MM.1S (cell line): Measurements from ENCODE around the gene PRKG1.

ENCODE experiments used
- DNase-seq: peaks from one replicate; pipeline ENCODE4 v3.0.0-alpha.2; 2015
- H2AFZ ChIP-seq: fragments of 300-600 bp; sonication (generic); 2 replicates; pipeline ENCODE4 v1.6.0; 2016; ENCODE audit warnings: antibody characterized with exemption, low read length
- H3F3A ChIP-seq: fragments of 300-600 bp; sonication (generic); 2 replicates; pipeline ENCODE4 v1.6.1; 2016; ENCODE audit warnings: mild to moderate bottlenecking, antibody characterized with exemption, low read length, moderate library complexity, mixed read lengths; ENCODE audit not compliant: insufficient read depth
- H3K27ac ChIP-seq: fragments of 300-600 bp; sonication (generic); 2 replicates; pipeline ENCODE4 v1.5.1; 2016; ENCODE audit warnings: mild to moderate bottlenecking, low read length
- H3K27me3 ChIP-seq: fragments of 300-600 bp; sonication (generic); replicated peaks from 2 replicates; pipeline ENCODE4 v1.6.0; 2016; ENCODE audit warnings: low read length; ENCODE audit not compliant: insufficient read depth
- H3K36me3 ChIP-seq: fragments of 300-600 bp; sonication (generic); replicated peaks from 2 replicates; pipeline ENCODE4 v1.6.1; 2016; ENCODE audit warnings: mild to moderate bottlenecking, low read length, mixed read lengths; ENCODE audit not compliant: insufficient read depth
- H3K4me1 ChIP-seq: fragments of 300-600 bp; sonication (generic); 2 replicates; pipeline ENCODE4 v1.6.1; 2016; ENCODE audit warnings: low read length, mixed read lengths
- H3K4me2 ChIP-seq: fragments of 300-600 bp; sonication (generic); 2 replicates; pipeline ENCODE4 v1.6.0; 2016; ENCODE audit warnings: low read depth, low read length
- H3K4me3 ChIP-seq: fragments of 300-600 bp; sonication (generic); 2 replicates; pipeline ENCODE4 v1.5.1; 2016; ENCODE audit warnings: low read length, mixed read lengths
- H3K79me2 ChIP-seq: fragments of 300-600 bp; sonication (generic); 2 replicates; pipeline ENCODE4 v1.6.1; 2016; ENCODE audit warnings: mixed run types, low read length, mixed read lengths
- H3K9ac ChIP-seq: fragments of 300-600 bp; sonication (generic); 2 replicates; pipeline ENCODE4 v1.6.1; 2016; ENCODE audit warnings: low read length, mixed read lengths
- H3K9me2 ChIP-seq: fragments of 300-600 bp; sonication (generic); replicated peaks from 2 replicates; pipeline ENCODE4 v1.6.1; 2016; ENCODE audit warnings: mild to moderate bottlenecking, low read length, mixed read lengths; ENCODE audit not compliant: insufficient read depth
- H3K9me3 ChIP-seq: fragments of 300-600 bp; sonication (generic); replicated peaks from 2 replicates; pipeline ENCODE4 v1.6.1; 2016; ENCODE audit warnings: mild to moderate bottlenecking, low read length, mixed read lengths; ENCODE audit not compliant: insufficient read depth
- H4K20me1 ChIP-seq: fragments of 300-600 bp; sonication (generic); 2 replicates; pipeline ENCODE4 v1.6.1; 2016; ENCODE audit warnings: mild to moderate bottlenecking, low read length, moderate library complexity, mixed read lengths; ENCODE audit not compliant: insufficient read depth
- EZH2 ChIP-seq: fragments of 300-600 bp; sonication (generic); optimal IDR thresholded peaks from 2 replicates; pipeline ENCODE3; 2017; ENCODE audit warnings: low read depth, mild to moderate bottlenecking, antibody characterized with exemption, low read length, mixed read lengths
- EZH2phosphoT487 ChIP-seq: fragments of 300-600 bp; sonication (generic); IDR thresholded peaks from 2 replicates; pipeline ENCODE4 v1.6.1; 2018; ENCODE audit warnings: antibody characterized with exemption, low read length
- TF ChIP-seq, protein P1 (sequence below): fragments of 300-600 bp; sonication (generic); IDR thresholded peaks from 2 replicates; pipeline ENCODE4 v1.5.1; 2016; ENCODE audit warnings: antibody characterized with exemption, low read length, mixed read lengths

The PRKG1 gene

DNA sequence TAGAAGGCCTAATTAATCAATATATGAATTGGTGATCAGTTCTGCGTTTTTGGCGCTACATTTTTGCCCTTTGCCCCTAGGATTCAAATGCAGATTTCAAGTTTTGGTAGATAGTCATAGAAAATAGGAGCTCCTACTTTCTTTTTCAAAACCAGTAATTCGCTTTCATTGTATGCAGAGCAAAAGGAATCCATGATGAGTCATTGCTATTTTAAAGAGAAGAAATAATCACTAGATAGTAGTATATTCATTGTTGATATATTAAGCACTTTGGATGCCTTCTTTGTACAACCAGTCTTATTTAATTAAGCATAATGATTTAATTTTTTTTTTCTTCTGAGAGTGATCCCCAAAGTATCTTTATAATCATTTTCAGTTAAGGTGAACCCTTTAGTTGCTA is 574.8 kb downstream of the PRKG1 start:
- Histone ChIP-seq H3K9ac (no peak overlapping the region), H3K4me1 (no peaks in the 10 kb centered on the region), H3K79me2 (no peaks in the 10 kb centered on the region), H3F3A (no peaks in the 10 kb centered on the region), H3K27ac (no peak overlapping the region), H3K9me3 (no peaks in the 10 kb centered on the region), H2AFZ (no peak overlapping the region), H3K27me3 (no peaks in the 10 kb centered on the region), H3K36me3 (no peaks in the 10 kb centered on the region), H3K4me3 (no peak overlapping the region), H3K4me2 (no peak overlapping the region), H3K9me2 (no peaks in the 10 kb centered on the region), H4K20me1 (no peaks in the 10 kb centered on the region)
- no peak for DNase-seq
- TF ChIP-seq EZH2phosphoT487 (no peak), EZH2 (no peak)
- TF ChIP-seq, protein P1, sequence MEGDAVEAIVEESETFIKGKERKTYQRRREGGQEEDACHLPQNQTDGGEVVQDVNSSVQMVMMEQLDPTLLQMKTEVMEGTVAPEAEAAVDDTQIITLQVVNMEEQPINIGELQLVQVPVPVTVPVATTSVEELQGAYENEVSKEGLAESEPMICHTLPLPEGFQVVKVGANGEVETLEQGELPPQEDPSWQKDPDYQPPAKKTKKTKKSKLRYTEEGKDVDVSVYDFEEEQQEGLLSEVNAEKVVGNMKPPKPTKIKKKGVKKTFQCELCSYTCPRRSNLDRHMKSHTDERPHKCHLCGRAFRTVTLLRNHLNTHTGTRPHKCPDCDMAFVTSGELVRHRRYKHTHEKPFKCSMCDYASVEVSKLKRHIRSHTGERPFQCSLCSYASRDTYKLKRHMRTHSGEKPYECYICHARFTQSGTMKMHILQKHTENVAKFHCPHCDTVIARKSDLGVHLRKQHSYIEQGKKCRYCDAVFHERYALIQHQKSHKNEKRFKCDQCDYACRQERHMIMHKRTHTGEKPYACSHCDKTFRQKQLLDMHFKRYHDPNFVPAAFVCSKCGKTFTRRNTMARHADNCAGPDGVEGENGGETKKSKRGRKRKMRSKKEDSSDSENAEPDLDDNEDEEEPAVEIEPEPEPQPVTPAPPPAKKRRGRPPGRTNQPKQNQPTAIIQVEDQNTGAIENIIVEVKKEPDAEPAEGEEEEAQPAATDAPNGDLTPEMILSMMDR = no peak

- H3K79me2 ChIP-seq = no peaks in the 10 kb centered on the region
- no peaks in the 10 kb centered on the region for H3F3A ChIP-seq
- H3K9ac ChIP-seq = no peak overlapping the region
- H3K27me3 ChIP-seq = no peaks in the 10 kb centered on the region
- H3K4me1 ChIP-seq = no peaks in the 10 kb centered on the region
- no peaks in the 10 kb centered on the region for H3K9me3 ChIP-seq
- no peaks in the 10 kb centered on the region for H3K36me3 ChIP-seq
- no peak overlapping the region for H3K27ac ChIP-seq
- H3K9me2 ChIP-seq = no peaks in the 10 kb centered on the region
- H2AFZ ChIP-seq = no peak overlapping the region
- TF ChIP-seq, protein P1 = no peak
- TF ChIP-seq EZH2phosphoT487 (no peak), EZH2 (no peak)
- DNase-seq = no peak
- no peaks in the 10 kb centered on the region for H4K20me1 ChIP-seq
- no peak overlapping the region for H3K4me3 ChIP-seq
- H3K4me2 ChIP-seq = no peak overlapping the region
These were observed 576.8 kb downstream of the PRKG1 start for GRCh38 chr10:51651063-51651462.

- H3K9me3 ChIP-seq = no peaks in the 10 kb centered on the region
- H3K4me2 ChIP-seq = no peak overlapping the region
- H3K9ac ChIP-seq = no peak overlapping the region
- TF ChIP-seq EZH2phosphoT487 (no peak), EZH2 (no peak)
- TF ChIP-seq, protein P1 = no peak
- H3K27ac ChIP-seq = no peak overlapping the region
- no peaks in the 10 kb centered on the region for H3K36me3 ChIP-seq
- DNase-seq = no peak
- H3F3A ChIP-seq = no peaks in the 10 kb centered on the region
- H4K20me1 ChIP-seq = no peaks in the 10 kb centered on the region
- no peak overlapping the region for H3K4me3 ChIP-seq
- H3K27me3 ChIP-seq = no peaks in the 10 kb centered on the region
- H2AFZ ChIP-seq = no peak overlapping the region
- H3K4me1 ChIP-seq = no peaks in the 10 kb centered on the region
- no peaks in the 10 kb centered on the region for H3K9me2 ChIP-seq
- H3K79me2 ChIP-seq = no peaks in the 10 kb centered on the region
These were observed 578.7 kb downstream of the PRKG1 start for GRCh38 chr10:51653025-51653424.

DNA sequence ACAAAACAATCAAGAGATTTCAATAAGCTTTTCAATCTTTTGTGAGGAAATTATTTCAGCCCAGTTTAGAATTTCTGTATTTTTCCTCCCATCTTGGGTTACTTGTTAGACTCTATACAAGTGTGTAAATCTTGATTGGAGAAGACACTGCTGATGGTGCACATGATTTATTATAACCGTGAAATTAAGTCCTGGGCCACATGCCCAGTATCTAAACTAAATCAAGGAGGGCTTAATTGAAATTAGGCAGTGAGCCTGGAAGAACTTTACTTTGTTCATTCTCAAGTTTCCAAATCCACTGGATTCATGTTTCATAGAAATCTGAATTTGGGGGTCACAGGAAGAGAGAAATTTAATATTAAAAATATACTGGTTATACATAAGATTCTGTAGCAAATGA is 580.6 kb downstream of the PRKG1 start:
- Histone ChIP-seq H3K27me3 (no peaks in the 10 kb centered on the region), H3K4me3 (no peak overlapping the region), H3K9me3 (no peaks in the 10 kb centered on the region), H3K9ac (no peak overlapping the region), H2AFZ (no peak overlapping the region), H3K27ac (no peak overlapping the region), H3K79me2 (no peaks in the 10 kb centered on the region), H3K4me1 (no peaks in the 10 kb centered on the region), H3F3A (no peaks in the 10 kb centered on the region), H3K36me3 (no peaks in the 10 kb centered on the region), H3K4me2 (no peak overlapping the region), H3K9me2 (no peaks in the 10 kb centered on the region), H4K20me1 (no peaks in the 10 kb centered on the region)
- no peak for DNase-seq
- TF ChIP-seq EZH2phosphoT487 (no peak), EZH2 (no peak)
- TF ChIP-seq, protein P1 = no peak
